Activated CD8-positive, alpha-beta memory T cell treated with anti-CD3 and anti-CD28 coated beads, Interleukin-2, amount 50 U/mL, for 1 hour (primary cell): Measurements from ENCODE around the gene DDO.
"Not testable (repeated sequence)": the region's sequence is repeated elsewhere in the genome, so short reads cannot be mapped to it uniquely, and the experiment has no call there.

Source experiments
- DNase-seq: peaks from one replicate; pipeline ENCODE4 v3.0.0-alpha.2; 2020; ENCODE audit errors: extremely low read depth

DDO gene, protein sequence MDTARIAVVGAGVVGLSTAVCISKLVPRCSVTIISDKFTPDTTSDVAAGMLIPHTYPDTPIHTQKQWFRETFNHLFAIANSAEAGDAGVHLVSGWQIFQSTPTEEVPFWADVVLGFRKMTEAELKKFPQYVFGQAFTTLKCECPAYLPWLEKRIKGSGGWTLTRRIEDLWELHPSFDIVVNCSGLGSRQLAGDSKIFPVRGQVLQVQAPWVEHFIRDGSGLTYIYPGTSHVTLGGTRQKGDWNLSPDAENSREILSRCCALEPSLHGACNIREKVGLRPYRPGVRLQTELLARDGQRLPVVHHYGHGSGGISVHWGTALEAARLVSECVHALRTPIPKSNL

GRCh38 chr6:110415086-110415916 is at the start of gene DDO:
Gene DDO (minus strand): TSS chr6:110415575. CDS start chr6:110413462, 2,113 bp downstream.
- DNase-seq = no peak

DNA sequence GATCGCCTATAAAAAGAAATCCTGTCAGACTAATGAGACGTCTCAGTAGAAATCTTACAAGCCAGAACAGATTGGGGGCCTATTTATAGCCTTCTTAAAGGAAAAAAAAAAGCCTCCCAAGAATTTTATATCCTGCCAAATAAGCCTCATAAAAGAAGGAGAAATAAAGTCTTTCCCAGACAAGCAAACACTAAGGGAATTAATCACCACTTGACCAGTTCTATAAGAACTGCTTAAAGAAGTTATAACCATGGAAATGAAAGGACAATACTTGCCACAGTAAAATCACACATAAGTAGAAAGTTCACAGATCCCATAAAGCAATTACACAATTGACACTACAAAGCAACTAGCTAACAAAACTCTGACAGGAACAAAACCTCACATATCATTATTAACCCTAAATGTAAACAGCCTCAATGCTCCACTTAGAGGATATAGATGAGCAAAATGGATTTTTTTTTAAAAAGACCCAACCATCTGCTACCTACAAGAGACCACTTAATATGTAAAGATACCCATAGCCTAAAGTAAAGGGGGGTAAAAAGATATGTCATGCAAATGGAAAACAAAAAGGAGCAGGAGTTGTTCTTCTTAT is 47.6 kb upstream of the DDO start:
- DNase-seq = no peak

- no peak for DNase-seq
Observed at GRCh38 chr6:110461376-110461775, 46.0 kb upstream of the DDO start.

DNA sequence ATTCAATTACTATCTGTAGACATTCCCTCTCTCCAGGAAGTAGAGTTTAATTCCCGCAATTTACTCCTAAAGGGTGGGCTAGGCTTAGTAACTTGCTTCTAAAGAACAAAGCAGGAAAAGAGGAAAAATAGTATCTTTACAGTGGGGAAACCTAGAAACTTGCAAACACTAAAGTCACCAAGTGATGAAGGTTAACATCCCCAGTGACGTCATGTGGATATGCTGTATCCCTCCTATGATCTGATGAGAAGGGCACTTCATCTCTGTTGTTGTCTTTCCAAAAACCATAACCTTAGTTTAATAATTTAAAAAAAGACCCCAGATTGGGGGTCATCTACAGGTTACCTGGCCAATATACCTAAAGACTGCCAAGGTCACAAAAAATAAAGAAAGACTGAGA is 43.8 kb upstream of the DDO start:
- no peak for DNase-seq

- DNase-seq = no peak
Observed at GRCh38 chr6:110458476-110458875, 43.1 kb upstream of the DDO start.

DNA sequence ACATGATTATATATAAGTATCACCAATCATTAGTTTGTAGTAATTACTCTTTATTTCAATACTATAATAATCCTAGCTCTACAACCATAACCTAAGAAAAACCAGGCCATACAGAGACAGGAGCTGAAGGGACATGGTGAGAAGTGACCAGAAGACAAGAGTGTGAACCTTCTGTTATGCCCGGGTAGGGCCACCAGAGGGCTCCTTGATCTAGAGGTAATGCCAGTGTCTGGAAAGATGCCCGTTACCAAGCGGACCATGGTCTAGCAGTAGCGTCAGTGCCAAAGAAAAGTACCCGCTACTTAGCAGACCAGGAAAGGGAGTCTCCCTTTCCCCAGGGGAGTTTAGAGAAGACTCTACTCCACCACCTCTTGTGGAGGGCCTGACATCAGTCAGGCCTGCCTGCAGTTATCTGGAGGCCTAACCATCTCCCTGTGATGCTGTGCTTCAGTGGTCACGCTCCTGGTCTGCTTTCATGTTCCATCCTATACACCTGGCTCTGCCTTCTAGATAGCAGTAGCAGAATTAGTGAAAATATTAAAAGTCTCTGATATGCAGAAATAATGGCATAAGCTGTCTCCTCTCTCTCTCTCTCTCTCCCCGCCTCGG is 42.3 kb upstream of the DDO start:
- not testable (repeated sequence) for DNase-seq

DNA sequence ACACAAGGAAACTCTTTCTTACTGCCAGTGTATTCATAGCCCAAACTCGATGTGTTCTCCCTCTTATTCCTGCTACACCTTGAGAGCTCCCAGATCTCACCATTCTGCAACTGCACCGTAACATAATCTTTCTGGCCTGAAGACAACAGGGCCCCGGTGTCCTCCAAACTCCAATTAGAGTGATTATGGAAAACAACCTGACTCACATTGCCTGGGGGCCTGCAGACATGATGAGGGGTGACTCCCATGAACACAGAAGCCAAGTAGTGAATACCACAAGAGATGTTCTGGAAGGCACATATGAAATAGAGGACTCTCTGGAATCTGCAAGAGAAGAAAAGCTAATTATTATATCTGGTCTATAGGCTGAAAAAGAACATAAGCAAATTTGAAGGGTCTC is 41.3 kb upstream of the DDO start:
- no peak for DNase-seq

DNA sequence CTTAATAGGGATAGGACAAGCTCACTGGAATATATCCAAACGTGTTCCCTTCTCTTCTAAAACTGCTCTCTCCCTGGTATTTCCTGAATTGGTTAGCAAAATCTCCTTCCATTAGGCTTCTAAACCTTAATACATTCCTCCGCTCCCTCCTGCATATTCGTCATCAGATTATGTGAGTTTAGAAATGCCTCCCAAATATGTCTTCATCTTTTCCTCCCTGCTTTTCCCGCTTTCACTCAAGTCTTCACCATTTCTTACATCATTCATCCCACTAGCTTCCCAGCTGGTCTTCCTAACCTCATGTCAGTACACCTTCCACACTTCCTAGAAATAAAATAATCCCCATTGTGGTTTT is 34.1 kb upstream of the DDO start:
- DNase-seq = no peak

GRCh38 chr6:110448846-110449540 is 33.6 kb upstream of the DDO start:
- no peak for DNase-seq

DNA sequence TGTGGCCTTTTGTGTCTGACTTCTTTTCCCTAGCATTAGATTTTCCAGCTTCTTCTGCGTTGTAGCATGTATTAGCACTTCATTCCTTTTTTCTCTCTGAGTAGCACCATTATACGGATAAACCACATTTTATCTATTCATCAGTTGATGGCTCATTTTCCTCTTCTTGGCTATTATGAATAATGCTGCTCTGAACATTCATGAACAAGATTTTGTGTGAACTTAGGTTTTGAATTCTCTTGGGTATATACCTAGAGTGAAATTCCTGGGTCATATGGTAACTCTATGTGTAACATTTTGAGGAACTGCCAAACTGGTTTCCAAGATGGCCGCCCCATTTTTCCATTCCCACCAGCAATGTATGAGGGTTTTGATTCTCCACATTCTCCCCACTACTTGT is 32.4 kb upstream of the DDO start:
- DNase-seq = no peak

DNA sequence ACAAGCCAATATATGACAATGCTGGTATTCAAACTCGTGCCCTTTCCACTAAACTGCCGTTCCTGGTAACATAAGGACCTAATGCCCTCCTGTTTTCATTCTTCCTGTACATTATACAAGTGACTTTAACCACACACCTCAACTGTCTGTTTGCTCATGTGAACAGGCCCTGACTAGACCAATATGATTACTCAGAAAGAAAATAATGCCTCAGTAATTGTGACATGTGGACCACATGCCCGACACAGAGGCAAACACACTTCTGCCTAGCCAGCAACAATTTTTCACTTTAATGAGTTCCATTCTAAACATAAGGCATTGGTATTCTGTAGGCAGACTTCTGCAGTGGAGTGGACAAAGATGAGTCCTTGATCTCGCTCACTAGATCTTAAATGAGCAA is 31.0 kb upstream of the DDO start:
- DNase-seq = no peak

DNA sequence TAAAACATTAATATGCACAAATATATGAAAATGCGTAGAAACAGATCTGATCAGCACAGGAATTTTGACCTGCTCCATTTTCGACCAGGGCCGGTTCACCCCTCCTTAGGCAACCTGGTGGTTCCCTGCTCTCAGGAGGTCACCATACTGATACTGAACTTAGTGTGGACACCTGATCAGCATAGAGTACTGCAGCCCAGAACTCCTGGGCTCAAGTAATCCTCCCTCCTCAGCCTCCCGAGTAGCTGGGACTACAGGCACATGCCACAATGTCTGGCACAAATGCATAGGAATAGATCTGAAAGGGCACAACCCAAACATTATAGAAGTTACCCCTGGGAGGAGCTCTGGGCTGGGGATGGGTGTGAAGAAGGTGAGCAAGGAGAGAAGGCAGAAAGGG is 24.7 kb upstream of the DDO start:
- DNase-seq = no peak

DNA sequence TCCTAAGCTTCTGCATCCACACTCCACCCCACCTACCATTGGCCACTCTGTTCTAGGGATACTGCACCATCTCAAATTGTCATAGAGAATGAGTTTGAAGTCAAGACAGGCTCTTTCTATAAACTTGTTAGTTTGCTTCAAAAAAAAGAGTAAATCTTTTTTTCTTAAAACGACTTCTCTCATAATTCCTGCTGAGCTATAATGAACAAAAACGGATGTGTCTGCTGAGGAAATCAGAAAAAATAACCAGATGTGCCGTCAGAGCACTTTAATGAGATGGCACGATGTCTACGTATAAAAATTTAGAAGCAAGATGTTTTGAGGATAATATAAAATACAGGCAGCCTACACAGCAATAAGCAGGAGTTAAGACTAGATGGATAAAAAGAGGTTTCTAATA is 24.0 kb upstream of the DDO start:
- DNase-seq = no peak

- no peak for DNase-seq
Observed at GRCh38 chr6:110434961-110435602, 19.7 kb upstream of the DDO start.

DNA sequence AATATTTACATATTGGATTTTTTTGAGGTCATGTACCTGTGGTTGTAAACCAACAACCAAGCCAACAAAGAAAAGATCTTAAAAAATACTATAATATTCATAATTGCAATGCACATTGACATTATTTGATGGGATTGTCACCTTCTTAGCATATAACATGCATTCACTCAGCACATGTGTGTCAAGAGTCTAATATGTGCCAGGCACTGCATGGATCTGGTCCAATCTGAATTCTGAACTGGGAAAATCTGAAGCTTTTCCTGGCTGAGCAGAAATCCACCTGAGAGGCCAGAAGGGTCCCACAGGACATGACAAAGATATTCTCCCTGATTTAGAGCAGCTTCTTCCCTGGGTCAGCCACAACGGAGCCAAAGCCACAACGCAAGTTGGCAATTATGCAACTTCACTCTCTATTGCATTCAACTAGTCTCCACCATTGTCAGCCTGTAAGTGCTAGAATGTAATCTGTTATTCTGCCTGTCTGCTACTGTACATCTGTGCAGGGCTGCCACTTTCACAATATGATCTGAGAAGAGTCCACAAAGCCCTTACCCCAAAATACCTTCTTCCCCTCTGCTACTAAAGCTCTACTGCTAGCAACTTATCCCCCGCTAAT is 17.0 kb upstream of the DDO start:
- DNase-seq = no peak

- DNase-seq = no peak
Observed at GRCh38 chr6:110430741-110431140, 15.4 kb upstream of the DDO start.

DNA sequence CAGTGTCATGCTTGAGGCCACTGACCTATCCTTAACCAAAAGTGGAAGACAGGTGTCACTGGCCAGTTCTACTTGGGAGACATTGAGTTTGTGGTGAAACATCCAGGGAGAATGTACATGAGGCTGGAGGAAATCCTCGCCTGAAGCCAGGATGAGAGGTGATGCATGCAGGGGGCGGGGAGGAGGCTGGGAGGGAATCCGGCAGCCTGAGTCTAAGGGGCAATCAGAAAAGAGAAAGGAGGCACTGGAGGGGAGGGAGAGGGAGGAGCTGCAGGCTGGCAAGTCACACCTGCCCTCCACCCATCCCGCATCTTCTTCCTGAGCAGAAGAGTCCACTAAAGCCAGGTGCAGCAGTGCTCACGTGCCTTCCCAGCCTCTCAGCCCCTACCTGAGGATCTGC is 14.9 kb upstream of the DDO start:
- no peak for DNase-seq

GRCh38 chr6:110428153-110428552 is 12.8 kb upstream of the DDO start:
- DNase-seq = no peak

GRCh38 chr6:110425816-110426215 is 10.4 kb upstream of the DDO start:
- DNase-seq = no peak

- no peak for DNase-seq
Observed at GRCh38 chr6:110422444-110422822, 7.1 kb upstream of the DDO start.
